GM23338 (cell line): Measurements from ENCODE around the gene JAKMIP3.

ENCODE experiments used
- CTCF ChIP-seq, 2 experiments: fragments of 200-600 bp in 1 of 2; sonication (generic) in 1 of 2; conservative IDR thresholded peaks; 2 replicates each; pipeline versions ENCODE4 v1.5.1 to v1.6.1; 2016 to 2017; ENCODE audit warnings: antibody characterized with exemption in 2 of 2, low read depth in 2 of 2, mild to moderate bottlenecking in 2 of 2, moderate library complexity in 1 of 2
- EZH2phosphoT487 ChIP-seq: fragments of 200-600 bp; sonication (generic); IDR thresholded peaks from one replicate; pipeline ENCODE4 v1.8.1; 2018; ENCODE audit warnings: antibody characterized with exemption; ENCODE audit not compliant: unreplicated experiment
- ZNF462 ChIP-seq: fragments of 250-450 bp; sonication (Bioruptor Pico); IDR thresholded peaks from 2 replicates; pipeline ENCODE4 v1.5.0; 2020; ENCODE audit warnings: mild to moderate bottlenecking, moderate library complexity

- TF ChIP-seq CTCF (conservative IDR thresholded peaks at IDR 0.05; ENCODE audit: low read depth in 2 of 2) (no peak), EZH2phosphoT487 (no peak), ZNF462 (CRISPR knock-in tag) (no peak)
These were observed 43.8 kb downstream of the JAKMIP3 start for GRCh38 chr10:132109341-132110110.
